ENCODE data around the gene ZNF8. TPM values are rescaled to one million over a fixed set of nuclear protein-coding genes. Genes with fewer than 3 reads are reported as not detected.

The ZNF8 gene
- total and polyA plus RNA-seq, 7 donors = 0.35 to 2.5 (median 1.5) TPM

GRCh38 chr19:58284199-58284598 lies 5.4 kb downstream of the ZNF8 start:
- Histone ChIP-seq H3K4me1 (no peaks in the 10 kb centered on the region), H3K9me3 (peaks cover 7% of the 10 kb centered on the region), H3K4me3 (no peak overlapping the region), H3K27me3 (ENCODE audit: insufficient read depth in 3 of 3, low read length in 2 of 3) (no peaks in the 10 kb centered on the region), H3K36me3 (ENCODE audit: insufficient read depth in 1 of 2, low read depth in 1 of 2) (peaks cover 0 to 39% of the 10 kb centered on the region in 2 donors), H3K27ac (no peak overlapping the region)
- WGBS, 3 donors = 79 to 84% (median 84%) methylated on average over 7 of the region's 7 CpGs
- DNase-seq (no peak), ATAC-seq (no peak)
- no peak for TF ChIP-seq CTCF (IDR thresholded peaks at IDR 0.05)
- intact Hi-C loops (cut with DNase I) = no loop called here

DNA sequence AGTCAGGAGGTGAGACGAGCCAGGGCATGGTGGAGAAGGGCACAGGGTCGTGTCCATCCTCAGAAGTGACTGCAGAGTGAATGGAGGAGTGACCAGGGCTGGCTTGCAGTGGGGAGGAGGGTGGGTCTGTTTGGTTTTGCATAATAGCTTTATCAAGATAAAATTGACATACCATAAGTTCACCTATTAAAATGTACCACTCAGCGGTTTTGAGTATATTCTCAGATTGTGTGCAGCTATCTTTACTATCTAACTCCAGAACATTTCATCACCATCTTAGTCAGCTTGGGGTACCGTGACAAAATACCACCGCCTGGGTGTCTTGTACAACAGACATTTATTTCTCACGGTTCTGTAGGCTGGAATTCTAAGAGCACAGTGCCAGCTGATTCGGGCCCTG lies 13.2 kb downstream of the ZNF8 start:
- 91 to 95% (median 92%) methylated on average over 7 of the region's 7 CpGs for WGBS, 3 donors
- peaks cover 26 to 68% of the 10 kb centered on the region in 2 donors for H3K36me3 ChIP-seq (ENCODE audit: insufficient read depth in 1 of 2, low read depth in 1 of 2)

DNA sequence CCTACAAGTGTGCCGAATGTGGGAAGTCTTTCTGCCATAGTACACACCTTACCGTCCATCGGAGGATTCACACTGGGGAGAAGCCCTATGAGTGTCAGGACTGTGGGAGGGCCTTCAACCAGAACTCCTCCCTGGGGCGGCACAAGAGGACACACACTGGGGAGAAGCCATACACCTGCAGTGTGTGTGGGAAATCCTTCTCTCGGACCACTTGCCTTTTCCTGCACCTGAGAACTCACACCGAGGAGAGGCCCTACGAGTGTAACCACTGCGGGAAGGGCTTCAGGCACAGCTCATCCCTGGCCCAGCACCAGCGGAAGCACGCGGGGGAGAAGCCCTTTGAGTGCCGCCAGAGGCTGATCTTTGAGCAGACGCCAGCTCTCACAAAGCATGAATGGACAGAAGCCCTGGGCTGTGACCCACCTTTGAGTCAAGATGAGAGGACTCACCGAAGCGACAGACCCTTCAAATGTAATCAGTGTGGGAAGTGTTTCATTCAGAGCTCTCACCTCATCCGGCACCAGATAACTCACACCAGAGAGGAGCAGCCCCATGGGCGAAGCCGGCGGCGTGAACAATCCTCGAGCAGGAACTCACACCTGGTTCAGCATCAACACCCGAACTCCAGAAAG lies 16.1 kb downstream of the ZNF8 start:
- Histone ChIP-seq H3K27me3 (ENCODE audit: insufficient read depth in 3 of 3, low read length in 2 of 3) (no peaks in the 10 kb centered on the region), H3K4me1 (no peaks in the 10 kb centered on the region), H3K9me3 (peaks cover 48% of the 10 kb centered on the region), H3K4me3 (no peak overlapping the region), H3K36me3 (ENCODE audit: insufficient read depth in 1 of 2, low read depth in 1 of 2) (peaks cover 26 to 47% of the 10 kb centered on the region in 2 donors), H3K27ac (no peak overlapping the region)
- 96 to 97% (median 97%) methylated on average over 22 of the region's 22 CpGs for WGBS, 3 donors
- TF ChIP-seq CTCF (IDR thresholded peaks at IDR 0.05) = no peak
- intact Hi-C loops (cut with DNase I) = no loop called here
- ATAC-seq (no peak), DNase-seq (no peak)

More for the DNA sequence above, 13.2 kb downstream of the ZNF8 start:
- H3K9me3 ChIP-seq = peaks cover 52% of the 10 kb centered on the region
- intact Hi-C loops (cut with DNase I) = no loop called here
- no peaks in the 10 kb centered on the region for H3K27me3 ChIP-seq (ENCODE audit: insufficient read depth in 3 of 3, low read length in 2 of 3)
- no peak overlapping the region for H3K4me3 ChIP-seq
- TF ChIP-seq CTCF (IDR thresholded peaks at IDR 0.05) = no peak
- no peaks in the 10 kb centered on the region for H3K4me1 ChIP-seq
- no peak for ATAC-seq
- no peak for DNase-seq
- no peak overlapping the region for H3K27ac ChIP-seq

GRCh38 chr19:58296104-58296503 lies 17.3 kb downstream of the ZNF8 start:
- Histone ChIP-seq H3K27me3 (ENCODE audit: insufficient read depth in 3 of 3, low read length in 2 of 3) (peaks cover 0 to 1% (median 0%) of the 10 kb centered on the region in 3 donors), H3K4me1 (no peaks in the 10 kb centered on the region), H3K4me3 (no peak overlapping the region), H3K27ac (no peak overlapping the region), H3K9me3 (peaks cover 50% of the 10 kb centered on the region), H3K36me3 (ENCODE audit: insufficient read depth in 1 of 2, low read depth in 1 of 2) (peaks cover 23 to 43% of the 10 kb centered on the region in 2 donors)
- no peak for TF ChIP-seq CTCF (IDR thresholded peaks at IDR 0.05)
- ATAC-seq (no peak), DNase-seq (no peak)
- 71 to 79% (median 72%) methylated on average over 7 of the region's 7 CpGs for WGBS, 3 donors
- intact Hi-C loops (cut with DNase I) = no loop called here

GRCh38 chr19:58300620-58301019 lies 21.9 kb downstream of the ZNF8 start:
- Histone ChIP-seq H3K27me3 (ENCODE audit: insufficient read depth in 3 of 3, low read length in 2 of 3) (peaks cover 0 to 1% (median 0%) of the 10 kb centered on the region in 3 donors), H3K27ac (no peak overlapping the region), H3K9me3 (peaks cover 31% of the 10 kb centered on the region), H3K36me3 (ENCODE audit: insufficient read depth in 1 of 2, low read depth in 1 of 2) (peaks cover 3 to 19% of the 10 kb centered on the region in 2 donors), H3K4me3 (no peak overlapping the region), H3K4me1 (no peaks in the 10 kb centered on the region)
- intact Hi-C loops (cut with DNase I) = no loop called here
- WGBS, 3 donors = 89 to 96% (median 95%) methylated on average over 7 of the region's 7 CpGs
- ATAC-seq (no peak), DNase-seq (no peak)
- TF ChIP-seq CTCF (IDR thresholded peaks at IDR 0.05) = no peak
